CD4-positive, alpha-beta memory T cell (primary cell): ENCODE results near the gene STXBP5L. TPM values are rescaled to one million over a fixed set of nuclear protein-coding genes. Genes with fewer than 3 reads are reported as not detected.
"Not testable (repeated sequence)": the region's sequence is repeated elsewhere in the genome, so short reads cannot be mapped to it uniquely, and the experiment has no call there.

Source experiments
- CTCF ChIA-PET: fragments of 350-600 bp; sonication (Branson Sonifier 250); formaldehyde crosslinking; loops from one replicate; lab custom pipeline; 2021; ENCODE audit warnings: inconsistent platforms; ENCODE audit not compliant: partially characterized antibody; lab: Charles Lee
- POLR2A ChIA-PET: fragments of 350-600 bp; sonication (Branson Sonifier 250); formaldehyde crosslinking; loops from one replicate; lab custom pipeline; 2021; ENCODE audit not compliant: partially characterized antibody; lab: Charles Lee
- DNase-seq, 5 donors: peaks; one replicate each; pipeline versions ENCODE4 v3.0.0 to v3.0.0-alpha.2; 2020 to 2022; ENCODE audit warnings: mixed read lengths in 1 of 5
- H3K27ac ChIP-seq: one replicate; pipeline ENCODE4 v1.7.0; 2013; ENCODE audit warnings: low read depth, low read length
- H3K27me3 ChIP-seq: 2 replicates; pipeline ENCODE4 v1.7.0; 2013; ENCODE audit warnings: mild to moderate bottlenecking, low read length, moderate library complexity; ENCODE audit not compliant: insufficient read depth
- H3K36me3 ChIP-seq: 2 replicates; pipeline ENCODE4 v1.7.0; 2013; ENCODE audit warnings: mild to moderate bottlenecking, low read length, moderate library complexity; ENCODE audit not compliant: insufficient read depth
- H3K4me1 ChIP-seq: 2 replicates; pipeline ENCODE4 v1.7.0; 2013; ENCODE audit warnings: mild to moderate bottlenecking, low read length, moderate library complexity; ENCODE audit not compliant: insufficient read depth
- H3K4me3 ChIP-seq, 2 donors: one replicate each; pipeline ENCODE4 v1.7.0; 2013; ENCODE audit warnings: low read length in 2 of 2, mild to moderate bottlenecking in 1 of 2
- H3K9me3 ChIP-seq, 2 donors: one replicate each; pipeline ENCODE4 v1.7.0; 2013; ENCODE audit warnings: low read length in 2 of 2, control low read depth in 1 of 2; ENCODE audit not compliant: control insufficient read depth in 1 of 2
- H3K27ac Mint-ChIP-seq, 7 donors: one replicate each; pipeline ENCODE4 v1.8.0; 2020 to 2021; ENCODE audit warnings: mixed read lengths in 7 of 7, mild to moderate bottlenecking in 6 of 7, inconsistent platforms in 3 of 7, moderate library complexity in 3 of 7
- H3K27me3 Mint-ChIP-seq, 2 donors: one replicate each; pipeline ENCODE4 v1.8.0; 2020 to 2021; ENCODE audit warnings: mixed read lengths in 2 of 2
- H3K36me3 Mint-ChIP-seq, 2 donors: one replicate each; pipeline ENCODE4 v1.8.0; 2020 to 2021; ENCODE audit warnings: mixed read lengths in 2 of 2, inconsistent platforms in 1 of 2, mild to moderate bottlenecking in 1 of 2
- H3K4me1 Mint-ChIP-seq, 4 donors: one replicate each; pipeline ENCODE4 v1.8.0; 2020 to 2021; ENCODE audit warnings: mixed read lengths in 4 of 4, mild to moderate bottlenecking in 1 of 4
- H3K4me3 Mint-ChIP-seq, 8 donors: one replicate each; pipeline ENCODE4 v1.8.0; 2020 to 2021; ENCODE audit warnings: mixed read lengths in 8 of 8, mild to moderate bottlenecking in 7 of 8, moderate library complexity in 6 of 8, inconsistent platforms in 3 of 8
- H3K9me3 Mint-ChIP-seq, 8 donors: one replicate each; pipeline ENCODE4 v1.8.0; 2020 to 2021; ENCODE audit warnings: mixed read lengths in 8 of 8, mild to moderate bottlenecking in 5 of 8, inconsistent platforms in 3 of 8, moderate library complexity in 1 of 8
- intact Hi-C: fragments of 100-400 bp; cut with micrococcal nuclease; formaldehyde crosslinking; loops from one replicate; pipeline ENCODE4 v1.15.1; 2023
- polyA plus RNA-seq, 2 donors: library from polyadenylated mRNA; unstranded; fragments of 300-500 nt; fragmentation: Illumina TruSeq; gene quantifications; one replicate each; pipeline ENCODE4 v1.2.3, GENCODE V29; 2021
- total RNA-seq, 2 experiments: library from RNA; stranded (reverse); gene quantifications; one replicate each; pipeline ENCODE4 v1.2.3, GENCODE V29; 2021

Gene STXBP5L
- total and polyA plus RNA-seq, 4 experiments from 2014 or later = not detected

DNA sequence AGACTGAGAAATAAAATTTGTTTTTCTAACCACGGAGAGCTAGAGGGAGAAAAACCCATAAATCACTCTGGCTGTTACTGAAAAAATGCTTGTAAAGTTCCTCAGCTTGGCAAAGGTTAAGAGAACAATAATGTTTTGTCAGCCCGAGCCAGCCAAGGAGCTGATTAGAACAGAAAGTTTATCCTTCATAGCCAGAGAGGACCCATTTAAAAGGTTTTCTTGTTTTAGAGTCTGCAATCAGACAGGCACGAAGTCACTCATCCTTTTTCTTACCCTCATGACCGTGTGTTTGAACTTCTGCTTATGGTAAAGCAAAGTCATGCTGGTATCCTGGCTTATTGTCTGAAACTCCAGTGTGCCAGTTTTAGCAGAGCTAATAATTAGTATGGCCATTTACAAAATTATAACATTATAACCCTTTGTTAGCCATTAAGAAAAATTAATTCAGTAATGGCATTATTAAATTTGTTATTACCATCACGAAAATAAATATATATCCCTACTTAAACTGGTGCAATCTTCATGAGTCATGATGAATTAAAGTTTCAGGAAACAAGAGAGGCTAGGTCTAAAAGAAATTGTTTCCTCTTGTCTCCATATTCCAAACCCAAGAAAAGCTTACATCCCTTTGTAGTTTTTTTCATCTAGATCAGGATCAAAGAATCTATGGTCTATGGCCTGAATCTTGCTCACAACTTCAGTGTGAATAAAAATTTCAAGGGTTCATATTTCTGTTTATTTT lies 13.5 kb upstream of the STXBP5L start:
- no peak overlapping the region for H3K4me3 ChIP-seq
- H3K4me1 ChIP-seq = no peaks in the 10 kb centered on the region
- ChIA-PET POLR2A (no interaction called here), CTCF (no interaction called here)
- H3K27ac ChIP-seq = no peak overlapping the region
- H3K36me3 ChIP-seq = no peaks in the 10 kb centered on the region
- Mint-ChIP-seq H3K9me3 (peaks cover 0 to 3% (median 2%) of the 10 kb centered on the region in 8 donors), H3K36me3 (no peaks in the 10 kb centered on the region), H3K4me3 (no peak overlapping the region), H3K27me3 (peaks cover 4% of the 10 kb centered on the region in 2 donors), H3K27ac (no peak overlapping the region), H3K4me1 (no peaks in the 10 kb centered on the region)
- no peaks in the 10 kb centered on the region for H3K9me3 ChIP-seq
- H3K27me3 ChIP-seq = no peaks in the 10 kb centered on the region
- intact Hi-C loops = no loop called here
- DNase-seq = no peak

DNA sequence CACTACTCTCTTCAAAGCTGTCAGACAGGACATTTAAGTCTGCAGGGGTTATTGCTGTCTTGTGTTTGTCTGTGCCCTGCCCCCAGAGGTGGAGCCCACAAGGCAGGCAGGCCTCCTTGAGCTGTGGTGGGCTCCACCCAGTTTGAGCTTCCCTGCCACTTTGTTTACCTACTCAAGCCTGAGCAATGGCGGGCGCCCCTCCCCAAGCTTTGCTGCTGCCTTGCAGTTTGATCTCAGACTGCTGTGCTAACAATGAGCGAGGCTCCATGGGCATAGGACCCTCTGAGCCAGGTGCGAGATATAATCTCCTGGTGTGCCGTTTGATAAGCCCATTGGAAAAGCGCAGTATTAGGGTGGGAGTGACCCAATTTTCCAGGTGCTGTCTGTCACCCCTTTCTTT lies 6.3 kb upstream of the STXBP5L start:
- H3K4me1 Mint-ChIP-seq, H3K27ac Mint-ChIP-seq, H3K4me3 ChIP-seq, POLR2A ChIA-PET, H3K4me1 ChIP-seq, H3K36me3 Mint-ChIP-seq, H3K4me3 Mint-ChIP-seq, H3K27ac ChIP-seq, H3K9me3 ChIP-seq, H3K36me3 ChIP-seq, intact Hi-C loops, H3K27me3 ChIP-seq, DNase-seq, CTCF ChIA-PET: not testable (repeated sequence)
- Mint-ChIP-seq H3K9me3 (peaks cover 1 to 10% (median 4%) of the 10 kb centered on the region in 8 donors), H3K27me3 (peaks cover 10 to 14% of the 10 kb centered on the region in 2 donors)

DNA sequence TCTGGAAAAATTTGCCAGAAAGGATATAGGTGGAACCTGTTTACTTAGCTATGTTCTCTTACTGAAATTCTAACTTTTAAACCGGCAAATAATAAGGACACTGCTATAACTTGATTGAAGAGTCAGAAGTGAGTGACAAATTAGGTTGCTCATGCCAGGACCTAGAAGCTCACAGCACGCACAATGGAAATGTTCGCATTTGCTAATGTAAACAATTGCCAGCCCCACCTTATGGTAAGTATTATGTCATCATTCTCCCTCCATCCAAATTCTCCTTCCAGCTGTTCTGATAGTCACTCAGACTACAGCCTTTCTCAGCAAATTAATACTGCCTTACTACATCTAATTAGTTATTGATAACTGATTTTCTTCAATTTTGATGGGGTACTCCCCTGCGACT lies 4.8 kb upstream of the STXBP5L start:
- no peak overlapping the region for H3K27ac Mint-ChIP-seq
- peaks cover 19 to 25% of the 10 kb centered on the region in 2 donors for H3K27me3 Mint-ChIP-seq
- peaks cover 4 to 13% (median 10%) of the 10 kb centered on the region in 8 donors for H3K9me3 Mint-ChIP-seq
- H3K4me3 Mint-ChIP-seq = no peak overlapping the region
- peaks cover 3 to 9% (median 6%) of the 10 kb centered on the region in 4 donors for H3K4me1 Mint-ChIP-seq
- Histone ChIP-seq H3K36me3 (no peaks in the 10 kb centered on the region), H3K4me1 (peaks cover 3% of the 10 kb centered on the region), H3K27ac (no peak overlapping the region), H3K4me3 (no peak overlapping the region), H3K27me3 (peaks cover 8% of the 10 kb centered on the region), H3K9me3 (no peaks in the 10 kb centered on the region)
- ChIA-PET POLR2A (no interaction called here), CTCF (no interaction called here)
- intact Hi-C loops = no loop called here
- no peak for DNase-seq
- no peaks in the 10 kb centered on the region for H3K36me3 Mint-ChIP-seq

DNA sequence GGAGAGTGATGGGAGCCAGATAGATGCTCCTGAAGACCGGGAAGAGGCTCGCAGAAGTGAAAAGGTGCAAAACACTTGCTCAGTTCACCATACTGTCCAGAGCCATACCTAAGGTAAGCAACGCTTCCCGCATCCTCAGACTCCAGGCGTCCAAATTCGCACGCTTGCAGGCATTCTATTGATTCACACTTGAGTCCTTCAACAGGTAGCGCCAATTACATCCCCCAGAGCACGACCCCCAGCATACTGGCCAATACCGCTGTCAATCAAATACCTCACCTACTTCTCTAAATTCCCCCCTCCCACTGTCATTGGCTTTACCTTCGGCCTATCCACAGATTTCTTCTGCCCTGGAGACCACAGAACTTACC lies 361 bp upstream of the STXBP5L start:
- CTCF ChIA-PET = no interaction called here
- Histone ChIP-seq H3K27ac (no peak overlapping the region), H3K4me3 (no peak overlapping the region), H3K36me3 (no peaks in the 10 kb centered on the region), H3K27me3 (peaks cover 24% of the 10 kb centered on the region), H3K9me3 (no peaks in the 10 kb centered on the region), H3K4me1 (peaks cover 17% of the 10 kb centered on the region)
- H3K4me1 Mint-ChIP-seq = peaks cover 9 to 22% (median 16%) of the 10 kb centered on the region in 4 donors
- POLR2A ChIA-PET = no interaction called here
- H3K27ac Mint-ChIP-seq = peak overlapping the region in 1 of 7 donors; percentile 79
- H3K36me3 Mint-ChIP-seq = no peaks in the 10 kb centered on the region
- intact Hi-C loops = no loop called here
- H3K9me3 Mint-ChIP-seq = peaks cover 0 to 16% (median 10%) of the 10 kb centered on the region in 8 donors
- peaks cover 41 to 42% of the 10 kb centered on the region in 2 donors for H3K27me3 Mint-ChIP-seq
- H3K4me3 Mint-ChIP-seq = peak overlapping the region; percentile 4 to 73 (median 57)
- no peak for DNase-seq

DNA sequence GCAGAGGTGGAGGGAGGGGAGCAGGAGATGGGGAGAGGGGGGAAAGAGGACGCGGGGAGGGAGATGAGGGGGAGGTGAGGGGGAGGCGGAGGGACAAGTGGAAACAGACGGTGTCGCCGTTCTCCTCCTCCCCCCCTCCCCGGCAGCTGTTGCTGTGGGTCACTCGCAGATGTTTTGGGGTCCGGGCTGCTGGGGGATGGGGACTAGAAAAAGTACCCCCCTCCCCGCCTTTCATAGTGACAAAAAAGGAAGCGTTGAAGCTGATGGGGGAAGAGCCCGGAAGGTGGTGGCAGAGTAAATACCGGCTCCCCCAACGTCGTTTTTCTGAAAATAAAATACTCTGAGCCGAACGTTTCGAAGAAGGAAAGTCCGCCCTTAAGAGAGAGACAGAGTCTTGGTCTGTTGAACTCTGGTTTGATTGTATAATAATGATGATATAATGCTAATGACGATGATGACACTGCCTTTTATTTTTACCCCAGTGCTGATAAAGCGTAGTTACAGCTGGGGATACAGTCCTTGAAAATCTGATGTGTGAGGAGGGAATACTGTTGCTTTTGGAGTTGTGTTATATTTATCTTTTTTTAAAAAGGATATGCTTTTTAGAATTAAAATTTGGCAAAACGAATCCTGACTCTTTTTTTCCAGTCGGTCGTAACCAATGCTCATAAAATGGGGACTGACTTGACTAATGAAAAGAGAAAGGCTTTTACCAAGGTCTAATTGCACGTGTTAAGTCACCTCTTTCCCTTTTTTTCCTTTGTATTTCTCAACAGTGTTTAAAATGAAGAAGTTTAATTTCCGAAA lies 993 bp downstream of the STXBP5L start:
- Histone ChIP-seq H3K36me3 (no peaks in the 10 kb centered on the region), H3K4me3 (no peak overlapping the region), H3K27ac (no peak overlapping the region), H3K27me3 (peaks cover 24% of the 10 kb centered on the region), H3K4me1 (peaks cover 17% of the 10 kb centered on the region), H3K9me3 (no peaks in the 10 kb centered on the region)
- H3K9me3 Mint-ChIP-seq = peaks cover 0 to 21% (median 9%) of the 10 kb centered on the region in 8 donors
- peak overlapping the region; percentile 51 to 75 (median 60) for H3K4me3 Mint-ChIP-seq
- POLR2A ChIA-PET = no interaction called here
- H3K36me3 Mint-ChIP-seq = no peaks in the 10 kb centered on the region
- peaks cover 43 to 49% of the 10 kb centered on the region in 2 donors for H3K27me3 Mint-ChIP-seq
- no peak overlapping the region for H3K27ac Mint-ChIP-seq
- intact Hi-C loops = no loop called here
- peak in 1 of 5 donors; percentile 41 for DNase-seq
- CTCF ChIA-PET = no interaction called here
- peaks cover 9 to 22% (median 16%) of the 10 kb centered on the region in 4 donors for H3K4me1 Mint-ChIP-seq

DNA sequence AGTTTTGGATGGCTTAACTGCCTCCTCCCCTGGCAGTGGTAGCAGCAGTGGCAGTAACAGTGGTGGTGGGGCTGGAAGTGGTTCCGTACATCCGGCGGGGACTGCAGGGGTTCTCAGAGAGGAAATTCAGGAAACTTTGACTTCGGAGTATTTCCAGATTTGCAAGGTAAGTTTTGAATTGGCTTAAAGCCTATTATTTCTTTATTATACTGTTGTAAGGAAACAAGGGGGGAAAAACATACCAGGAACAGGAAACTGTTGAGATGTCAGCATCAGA lies 1.5 kb downstream of the STXBP5L start:
- intact Hi-C loops = no loop called here
- CTCF ChIA-PET = no interaction called here
- Mint-ChIP-seq H3K4me3 (peak overlapping the region in 6 of 8 donors; percentile 9 to 64 (median 48)), H3K36me3 (no peaks in the 10 kb centered on the region), H3K4me1 (peaks cover 9 to 22% (median 16%) of the 10 kb centered on the region in 4 donors), H3K27me3 (peaks cover 43 to 49% of the 10 kb centered on the region in 2 donors), H3K27ac (no peak overlapping the region), H3K9me3 (peaks cover 0 to 21% (median 9%) of the 10 kb centered on the region in 8 donors)
- Histone ChIP-seq H3K4me3 (no peak overlapping the region), H3K4me1 (peaks cover 17% of the 10 kb centered on the region), H3K27me3 (peaks cover 24% of the 10 kb centered on the region), H3K9me3 (no peaks in the 10 kb centered on the region), H3K36me3 (no peaks in the 10 kb centered on the region), H3K27ac (no peak overlapping the region)
- POLR2A ChIA-PET = no interaction called here
- no peak for DNase-seq

DNA sequence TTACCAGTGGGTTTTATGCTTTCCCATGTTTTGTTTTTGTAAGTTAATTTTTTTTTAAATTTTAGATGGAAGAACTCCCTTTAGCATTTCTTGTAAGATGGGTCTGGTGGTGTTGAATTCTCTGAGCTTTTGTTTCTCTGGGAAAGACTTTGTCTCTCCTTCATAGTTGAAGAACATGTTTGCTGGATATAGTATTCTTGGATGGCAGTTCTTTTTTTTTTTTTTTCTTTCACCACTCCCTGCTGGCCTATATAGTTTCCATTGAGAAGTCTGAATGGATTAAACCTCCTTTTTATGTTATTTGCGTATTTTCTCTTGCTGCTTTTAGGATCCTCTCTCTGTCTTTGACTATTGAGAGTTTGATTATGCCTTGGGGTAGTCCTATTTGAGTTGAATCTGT lies 18.1 kb downstream of the STXBP5L start:
- H3K9me3 ChIP-seq = peaks cover 0 to 5% of the 10 kb centered on the region in 2 donors
- CTCF ChIA-PET = no interaction called here
- H3K27ac Mint-ChIP-seq = no peak overlapping the region

More for the DNA sequence above, 18.1 kb downstream of the STXBP5L start:
- DNase-seq = no peak
- Histone ChIP-seq H3K36me3 (no peaks in the 10 kb centered on the region), H3K4me3 (no peak overlapping the region), H3K4me1 (no peaks in the 10 kb centered on the region), H3K27ac (no peak overlapping the region), H3K27me3 (no peaks in the 10 kb centered on the region)
- Mint-ChIP-seq H3K4me1 (no peaks in the 10 kb centered on the region), H3K9me3 (peaks cover 6 to 43% (median 24%) of the 10 kb centered on the region in 8 donors), H3K36me3 (no peaks in the 10 kb centered on the region), H3K4me3 (no peak overlapping the region), H3K27me3 (no peaks in the 10 kb centered on the region)
- intact Hi-C loops = no loop called here
- POLR2A ChIA-PET = no interaction called here
